RWPE1 (cell line): ENCODE data around the gene PDZD8.

Experiments
- CTCF ChIA-PET: fragments of 350-600 bp; sonication (Branson Sonifier 250); formaldehyde crosslinking; extraction: SDS; loops from one replicate; lab custom pipeline; 2021; lab: Yijun Ruan, JAX
- POLR2A ChIA-PET: fragments of 400-600 bp; formaldehyde crosslinking; extraction: SDS; loops from one replicate; lab custom pipeline; 2020; ENCODE audit warnings: antibody characterized with exemption; ENCODE audit not compliant: low non-redundant PET; lab: Yijun Ruan, JAX
- DNase-seq: peaks from one replicate; pipeline ENCODE4 v3.0.0; 2012; ENCODE audit warnings: low spot score
- H3K27ac ChIP-seq: fragments of 450-650 bp; 2 replicates; pipeline ENCODE4 v1.5.1; 2017
- TF ChIP-seq, protein P1 (sequence below): fragments of 450-650 bp; conservative IDR thresholded peaks from 2 replicates; pipeline ENCODE4 v1.5.1; 2017; ENCODE audit warnings: low read depth, mild to moderate bottlenecking

PDZD8 gene

DNA sequence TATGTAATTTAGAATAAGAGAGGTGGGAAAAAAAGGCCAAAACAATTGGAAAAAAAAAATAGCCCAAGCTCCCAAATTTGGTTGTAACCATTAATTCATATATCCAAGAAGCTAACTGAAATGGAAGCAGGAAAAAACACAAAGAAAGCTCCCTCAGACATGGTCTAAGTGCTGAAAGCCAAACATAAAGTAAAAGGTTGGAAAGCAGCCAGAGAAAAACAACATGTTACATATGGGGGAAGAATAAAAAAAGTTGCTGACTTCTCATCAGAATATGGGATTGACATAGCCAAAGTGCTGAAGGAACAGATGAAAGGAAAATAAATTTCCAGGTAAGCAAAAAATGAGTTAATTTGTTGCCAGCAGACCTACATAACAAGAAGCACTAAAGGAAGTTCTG lies 40.3 kb downstream of the PDZD8 start:
- ChIA-PET CTCF (interaction anchor here (0.6 to 0.9 kb wide), 2 partner anchors 112 to 118 kb away, joined by 3 read pairs; no protein-coding TSS in a partner anchor), POLR2A (no interaction called here)

GRCh38 chr10:117334066-117334465 lies 41.2 kb downstream of the PDZD8 start:
- DNase-seq = no peak
- H3K27ac ChIP-seq = no peak overlapping the region
- TF ChIP-seq, protein P1, sequence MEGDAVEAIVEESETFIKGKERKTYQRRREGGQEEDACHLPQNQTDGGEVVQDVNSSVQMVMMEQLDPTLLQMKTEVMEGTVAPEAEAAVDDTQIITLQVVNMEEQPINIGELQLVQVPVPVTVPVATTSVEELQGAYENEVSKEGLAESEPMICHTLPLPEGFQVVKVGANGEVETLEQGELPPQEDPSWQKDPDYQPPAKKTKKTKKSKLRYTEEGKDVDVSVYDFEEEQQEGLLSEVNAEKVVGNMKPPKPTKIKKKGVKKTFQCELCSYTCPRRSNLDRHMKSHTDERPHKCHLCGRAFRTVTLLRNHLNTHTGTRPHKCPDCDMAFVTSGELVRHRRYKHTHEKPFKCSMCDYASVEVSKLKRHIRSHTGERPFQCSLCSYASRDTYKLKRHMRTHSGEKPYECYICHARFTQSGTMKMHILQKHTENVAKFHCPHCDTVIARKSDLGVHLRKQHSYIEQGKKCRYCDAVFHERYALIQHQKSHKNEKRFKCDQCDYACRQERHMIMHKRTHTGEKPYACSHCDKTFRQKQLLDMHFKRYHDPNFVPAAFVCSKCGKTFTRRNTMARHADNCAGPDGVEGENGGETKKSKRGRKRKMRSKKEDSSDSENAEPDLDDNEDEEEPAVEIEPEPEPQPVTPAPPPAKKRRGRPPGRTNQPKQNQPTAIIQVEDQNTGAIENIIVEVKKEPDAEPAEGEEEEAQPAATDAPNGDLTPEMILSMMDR = no peak
- ChIA-PET CTCF (interaction anchor here (0.6 to 1.7 kb wide), 5 partner anchors 15 to 844 kb away, joined by 3 to 7 read pairs (median 3); no protein-coding TSS in a partner anchor), POLR2A (no interaction called here)

More for the DNA sequence above, 40.3 kb downstream of the PDZD8 start:
- TF ChIP-seq, protein P1 = no peak
- no peak for DNase-seq
- no peak overlapping the region for H3K27ac ChIP-seq

GRCh38 chr10:117327262-117327661 lies 48.0 kb downstream of the PDZD8 start:
- TF ChIP-seq, protein P1 = no peak
- no peak for DNase-seq
- ChIA-PET CTCF (no interaction called here), POLR2A (no interaction called here)
- no peak overlapping the region for H3K27ac ChIP-seq

GRCh38 chr10:117324367-117324766 lies 50.9 kb downstream of the PDZD8 start:
- POLR2A ChIA-PET = no interaction called here
- no peak for DNase-seq
- no peak overlapping the region for H3K27ac ChIP-seq
- TF ChIP-seq, protein P1 = no peak
- CTCF ChIA-PET = interaction anchor here (2.4 kb wide), 1 partner anchor 108 kb away, joined by 10 read pairs; no protein-coding TSS in a partner anchor

DNA sequence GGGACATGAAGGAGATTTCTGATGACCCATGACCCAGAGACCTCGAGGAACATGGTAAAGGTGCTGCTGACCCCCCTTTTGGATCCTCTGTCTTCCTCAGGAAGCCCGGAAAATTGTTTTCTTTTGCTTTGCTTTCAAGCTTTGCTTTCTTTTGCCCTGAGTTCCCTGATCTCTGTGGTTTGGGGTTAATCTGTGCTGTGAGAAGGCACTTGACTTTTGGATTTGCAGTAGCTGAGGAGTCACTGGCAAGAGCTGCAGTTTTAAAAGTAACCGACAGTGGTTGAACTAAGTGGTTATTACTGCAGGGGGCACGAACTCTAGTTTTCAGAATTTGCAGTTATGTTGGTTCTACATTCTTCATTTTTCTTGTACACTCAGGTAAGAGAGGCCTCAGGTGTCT lies 53.0 kb downstream of the PDZD8 start:
- DNase-seq = no peak
- TF ChIP-seq, protein P1 = no peak
- ChIA-PET CTCF (interaction anchor here (1.0 to 2.4 kb wide), 2 partner anchors 106 to 525 kb away, joined by 3 to 10 read pairs; no protein-coding TSS in a partner anchor), POLR2A (no interaction called here)
- no peak overlapping the region for H3K27ac ChIP-seq

DNA sequence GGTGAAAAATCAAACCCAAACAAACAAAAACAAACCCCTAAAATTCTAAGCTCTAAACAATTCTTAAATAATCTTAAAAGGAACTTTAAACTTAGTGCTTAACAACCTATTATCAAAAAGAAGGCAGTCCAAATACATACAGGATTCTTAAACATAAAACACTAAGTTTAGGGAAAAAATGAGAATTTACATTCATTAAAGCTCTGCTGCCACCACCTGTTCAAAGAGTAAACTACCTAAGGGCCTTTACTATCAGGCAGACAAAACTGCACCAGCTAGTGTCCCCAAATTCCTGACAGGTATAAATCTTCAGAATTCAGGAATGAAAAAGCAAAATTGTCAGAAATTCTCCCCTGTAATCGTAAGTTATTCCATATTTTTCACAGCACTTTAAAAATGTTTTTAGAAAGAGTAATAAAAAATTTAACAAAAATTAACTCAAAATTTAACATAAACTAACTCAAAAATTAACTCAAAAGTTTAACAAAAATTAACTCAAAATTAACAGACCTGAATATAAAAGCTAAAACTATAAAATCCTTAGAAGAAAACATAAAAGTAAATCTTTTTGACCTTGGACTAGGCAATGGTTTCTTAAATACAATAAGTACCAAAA lies 55.1 kb downstream of the PDZD8 start:
- POLR2A ChIA-PET = no interaction called here
- no peak overlapping the region for H3K27ac ChIP-seq
- CTCF ChIA-PET = interaction anchor here (0.6 to 3.7 kb wide), 17 partner anchors 11 to 943 kb away, joined by 3 to 93 read pairs (median 5); no protein-coding TSS in a partner anchor
- DNase-seq = peak; percentile 43
- TF ChIP-seq, protein P1 = peak; percentile 70
